WTC11 (cell line): ENCODE results near the gene KDSR. TPM values are rescaled to one million over a fixed set of nuclear protein-coding genes. Genes with fewer than 3 reads are reported as not detected.

Experiments used
- ATAC-seq: fragments of 200-7000 bp; cut with Tn5 transposase; 2 replicates; pipeline ENCODE4 v1.10.0; 2021; ENCODE audit warnings: mild to moderate bottlenecking, moderate library complexity
- CTCF ChIA-PET: fragments of 300-600 bp; sonication (Branson Sonifier 250); formaldehyde crosslinking; loops from one replicate; lab custom pipeline; 2021; ENCODE audit warnings: antibody characterized with exemption; lab: Charles Lee
- POLR2A ChIA-PET: fragments of 350-600 bp; sonication (Branson Sonifier 250); formaldehyde crosslinking; loops from one replicate; lab custom pipeline; 2021; ENCODE audit warnings: antibody characterized with exemption; lab: Charles Lee
- DNase-seq: peaks from one replicate; pipeline ENCODE4 v3.0.0; 2021; ENCODE audit warnings: low spot score
- H3K27ac Mint-ChIP-seq: 2 replicates; pipeline ENCODE4 v1.8.0; 2021; ENCODE audit warnings: mixed read lengths
- H3K27me3 Mint-ChIP-seq: 2 replicates; pipeline ENCODE4 v1.8.0; 2021; ENCODE audit warnings: low read depth, mild to moderate bottlenecking, moderate library complexity, mixed read lengths
- H3K36me3 Mint-ChIP-seq: 2 replicates; pipeline ENCODE4 v1.8.0; 2021; ENCODE audit warnings: mixed read lengths
- H3K4me1 Mint-ChIP-seq: 2 replicates; pipeline ENCODE4 v1.8.0; 2022; ENCODE audit warnings: mixed read lengths
- H3K4me3 Mint-ChIP-seq: 2 replicates; pipeline ENCODE4 v1.8.0; 2021; ENCODE audit warnings: mild to moderate bottlenecking, moderate library complexity, mixed read lengths
- H3K9me3 Mint-ChIP-seq: 2 replicates; pipeline ENCODE4 v1.8.0; 2021; ENCODE audit warnings: mixed read lengths
- ATF1 ChIP-seq: sonication (generic); formaldehyde crosslinking; IDR thresholded peaks from 2 replicates; pipeline ENCODE4 v1.8.1; 2023; ENCODE audit warnings: mild to moderate bottlenecking, moderate library complexity, missing genetic modification reagents
- ATF2 ChIP-seq: sonication (generic); formaldehyde crosslinking; IDR thresholded peaks from 2 replicates; pipeline ENCODE4 v1.8.1; 2022; ENCODE audit warnings: low read depth, missing genetic modification reagents, borderline replicate concordance
- CREB1 ChIP-seq: sonication (generic); formaldehyde crosslinking; IDR thresholded peaks from 2 replicates; pipeline ENCODE4 v1.8.0; 2023; ENCODE audit warnings: mild to moderate bottlenecking, missing genetic modification reagents
- E2F4 ChIP-seq: sonication (generic); formaldehyde crosslinking; IDR thresholded peaks from 2 replicates; pipeline ENCODE4 v1.8.1; 2022; ENCODE audit warnings: low read depth, mild to moderate bottlenecking, moderate library complexity, missing genetic modification reagents, borderline replicate concordance
- E2F5 ChIP-seq: sonication (generic); formaldehyde crosslinking; IDR thresholded peaks from 2 replicates; pipeline ENCODE4 v1.8.1; 2022; ENCODE audit warnings: mild to moderate bottlenecking, moderate library complexity, missing genetic modification reagents
- ERG ChIP-seq: fragments of 250-450 bp; sonication (Bioruptor Pico); IDR thresholded peaks from 2 replicates; pipeline ENCODE4 v1.8.0; 2021; ENCODE audit warnings: mild to moderate bottlenecking
- GABPB1 ChIP-seq: sonication (generic); formaldehyde crosslinking; IDR thresholded peaks from 2 replicates; pipeline ENCODE4 v1.8.1; 2023; ENCODE audit warnings: mild to moderate bottlenecking, missing genetic modification reagents
- MAX ChIP-seq: sonication (generic); formaldehyde crosslinking; IDR thresholded peaks from 2 replicates; pipeline ENCODE4 v1.8.0; 2022; ENCODE audit warnings: mild to moderate bottlenecking, missing genetic modification reagents
- MXD4 ChIP-seq: fragments of 250-450 bp; sonication (Bioruptor Pico); IDR thresholded peaks from 2 replicates; pipeline ENCODE4 v1.8.0; 2021; ENCODE audit warnings: mild to moderate bottlenecking, moderate library complexity, borderline replicate concordance
- NFE2L1 ChIP-seq: sonication (generic); formaldehyde crosslinking; IDR thresholded peaks from 2 replicates; pipeline ENCODE4 v1.8.1; 2023; ENCODE audit warnings: missing genetic modification reagents
- NR1H2 ChIP-seq: sonication (generic); formaldehyde crosslinking; IDR thresholded peaks from 2 replicates; pipeline ENCODE4 v1.9.0; 2021; ENCODE audit warnings: mild to moderate bottlenecking, moderate library complexity, missing genetic modification reagents
- RELA ChIP-seq: sonication (generic); formaldehyde crosslinking; IDR thresholded peaks from 2 replicates; pipeline ENCODE4 v1.8.1; 2022; ENCODE audit warnings: missing genetic modification reagents, mild to moderate bottlenecking, borderline replicate concordance
- SMAD3 ChIP-seq: sonication (generic); formaldehyde crosslinking; IDR thresholded peaks from 2 replicates; pipeline ENCODE4 v1.8.0; 2022; ENCODE audit warnings: missing genetic modification reagents, mild to moderate bottlenecking, borderline replicate concordance
- SP1 ChIP-seq: sonication (generic); formaldehyde crosslinking; conservative IDR thresholded peaks from 2 replicates; pipeline ENCODE4 v1.8.1; 2022; ENCODE audit warnings: missing genetic modification reagents
- TEAD1 ChIP-seq: sonication (generic); formaldehyde crosslinking; IDR thresholded peaks from 2 replicates; pipeline ENCODE4 v1.8.0; 2022; ENCODE audit warnings: mild to moderate bottlenecking, missing genetic modification reagents
- ZBTB21 ChIP-seq: sonication (generic); formaldehyde crosslinking; IDR thresholded peaks from 2 replicates; pipeline ENCODE4 v1.8.1; 2023; ENCODE audit warnings: mild to moderate bottlenecking, missing genetic modification reagents, borderline replicate concordance
- ZBTB43 ChIP-seq: sonication (generic); formaldehyde crosslinking; IDR thresholded peaks from 2 replicates; pipeline ENCODE4 v1.8.1; 2023; ENCODE audit warnings: mild to moderate bottlenecking, missing genetic modification reagents
- ZNF232 ChIP-seq: sonication (generic); formaldehyde crosslinking; IDR thresholded peaks from 2 replicates; pipeline ENCODE4 v1.8.0; 2022; ENCODE audit warnings: mild to moderate bottlenecking, missing genetic modification reagents
- ZNF396 ChIP-seq: fragments of 250-450 bp; sonication (Bioruptor Pico); IDR thresholded peaks from 2 replicates; pipeline ENCODE4 v1.8.0; 2021; ENCODE audit warnings: mild to moderate bottlenecking, moderate library complexity, borderline replicate concordance
- ZSCAN18 ChIP-seq: fragments of 250-450 bp; sonication (Bioruptor Pico); IDR thresholded peaks from 2 replicates; pipeline ENCODE4 v2.1.2; 2022; ENCODE audit warnings: mild to moderate bottlenecking, moderate library complexity
- total RNA-seq: library from RNA; stranded (reverse); gene quantifications from 3 replicates; pipeline ENCODE4 v1.2.3, GENCODE V29; 2021
- TF ChIP-seq, protein P1 (sequence below): sonication (generic); formaldehyde crosslinking; IDR thresholded peaks from 2 replicates; pipeline ENCODE4 v1.8.0; 2022; ENCODE audit warnings: missing genetic modification reagents

KDSR gene
- total RNA-seq, 1 experiment from 2014 or later, result 51.8 TPM

DNA sequence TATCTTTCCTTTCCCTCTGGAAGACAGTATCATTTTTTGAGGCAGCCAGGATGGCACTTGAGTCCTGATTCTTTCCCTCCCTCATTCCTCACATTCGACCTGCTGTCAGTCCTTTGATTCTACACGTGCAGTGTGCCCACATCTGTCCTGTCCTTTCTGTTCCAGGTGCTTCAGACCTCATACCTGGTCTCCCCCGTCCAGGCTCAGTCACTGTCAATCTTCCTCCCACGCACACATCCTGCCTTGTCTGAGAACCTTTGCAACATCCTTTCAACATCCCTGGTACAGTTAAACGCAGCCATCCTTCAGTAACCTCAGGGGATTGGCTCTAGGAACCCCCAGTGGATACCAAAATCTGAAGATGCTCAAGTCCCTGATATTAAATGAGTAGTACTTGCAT, 57.6 kb downstream of the KDSR start (continued):
- TF ChIP-seq SP1 (CRISPR knock-in tag) (no peak), NFE2L1 (CRISPR knock-in tag) (no peak), E2F5 (CRISPR knock-in tag) (no peak), SMAD3 (no peak), ERG (no peak), ZBTB43 (CRISPR knock-in tag) (no peak), CREB1 (CRISPR knock-in tag) (no peak), MXD4 (CRISPR knock-in tag) (no peak), NR1H2 (CRISPR knock-in tag) (no peak), ZNF232 (CRISPR knock-in tag) (no peak)

DNA sequence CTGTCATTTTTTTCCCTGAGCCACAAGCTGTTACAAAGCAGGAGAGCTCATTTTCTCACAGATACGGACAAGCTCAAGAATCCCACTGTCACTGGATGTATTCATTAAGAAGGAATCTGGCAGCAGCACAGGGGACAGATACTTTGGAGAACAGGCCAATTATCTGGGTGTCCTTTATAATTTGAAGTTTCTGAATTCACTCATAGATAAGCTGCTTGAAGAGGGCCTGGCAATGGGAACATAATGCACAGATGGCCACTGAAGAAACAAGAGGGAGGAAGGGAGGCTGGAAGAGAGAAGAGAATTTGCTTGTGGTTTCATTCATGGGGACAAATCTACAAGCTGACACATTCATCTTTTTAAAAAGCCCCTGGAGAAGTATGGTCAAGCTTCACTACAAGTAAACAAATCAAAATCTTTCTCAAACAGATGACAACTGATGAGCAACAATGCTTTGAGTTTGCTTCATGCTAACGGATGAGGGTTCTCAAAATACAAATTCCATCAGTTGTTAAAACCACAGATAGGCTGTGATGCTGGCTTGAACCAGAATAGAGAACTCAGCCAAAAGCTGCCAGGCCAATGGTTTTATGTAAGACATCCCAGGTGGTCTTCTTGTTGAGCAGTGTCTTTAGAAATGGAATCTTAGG, 59.3 kb downstream of the KDSR start:
- H3K4me3 Mint-ChIP-seq, result no peak overlapping the region
- H3K4me1 Mint-ChIP-seq, result no peaks in the 10 kb centered on the region
- ATAC-seq, result no peak
- no peak overlapping the region for H3K27ac Mint-ChIP-seq
- TF ChIP-seq NR1H2 (CRISPR knock-in tag), result no peak
- TF ChIP-seq TEAD1 (CRISPR knock-in tag), result no peak
- TF ChIP-seq ZNF396 (CRISPR knock-in tag), result no peak
- no peak for TF ChIP-seq ERG
- TF ChIP-seq, protein P1, sequence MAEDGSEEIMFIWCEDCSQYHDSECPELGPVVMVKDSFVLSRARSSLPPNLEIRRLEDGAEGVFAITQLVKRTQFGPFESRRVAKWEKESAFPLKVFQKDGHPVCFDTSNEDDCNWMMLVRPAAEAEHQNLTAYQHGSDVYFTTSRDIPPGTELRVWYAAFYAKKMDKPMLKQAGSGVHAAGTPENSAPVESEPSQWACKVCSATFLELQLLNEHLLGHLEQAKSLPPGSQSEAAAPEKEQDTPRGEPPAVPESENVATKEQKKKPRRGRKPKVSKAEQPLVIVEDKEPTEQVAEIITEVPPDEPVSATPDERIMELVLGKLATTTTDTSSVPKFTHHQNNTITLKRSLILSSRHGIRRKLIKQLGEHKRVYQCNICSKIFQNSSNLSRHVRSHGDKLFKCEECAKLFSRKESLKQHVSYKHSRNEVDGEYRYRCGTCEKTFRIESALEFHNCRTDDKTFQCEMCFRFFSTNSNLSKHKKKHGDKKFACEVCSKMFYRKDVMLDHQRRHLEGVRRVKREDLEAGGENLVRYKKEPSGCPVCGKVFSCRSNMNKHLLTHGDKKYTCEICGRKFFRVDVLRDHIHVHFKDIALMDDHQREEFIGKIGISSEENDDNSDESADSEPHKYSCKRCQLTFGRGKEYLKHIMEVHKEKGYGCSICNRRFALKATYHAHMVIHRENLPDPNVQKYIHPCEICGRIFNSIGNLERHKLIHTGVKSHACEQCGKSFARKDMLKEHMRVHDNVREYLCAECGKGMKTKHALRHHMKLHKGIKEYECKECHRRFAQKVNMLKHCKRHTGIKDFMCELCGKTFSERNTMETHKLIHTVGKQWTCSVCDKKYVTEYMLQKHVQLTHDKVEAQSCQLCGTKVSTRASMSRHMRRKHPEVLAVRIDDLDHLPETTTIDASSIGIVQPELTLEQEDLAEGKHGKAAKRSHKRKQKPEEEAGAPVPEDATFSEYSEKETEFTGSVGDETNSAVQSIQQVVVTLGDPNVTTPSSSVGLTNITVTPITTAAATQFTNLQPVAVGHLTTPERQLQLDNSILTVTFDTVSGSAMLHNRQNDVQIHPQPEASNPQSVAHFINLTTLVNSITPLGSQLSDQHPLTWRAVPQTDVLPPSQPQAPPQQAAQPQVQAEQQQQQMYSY (CRISPR knock-in tag), result no peak
- TF ChIP-seq SMAD3, result no peak
- TF ChIP-seq MAX (CRISPR knock-in tag), result no peak
- TF ChIP-seq ZSCAN18 (CRISPR knock-in tag), result no peak
- no peak for TF ChIP-seq GABPB1 (CRISPR knock-in tag)
- no peak for TF ChIP-seq MXD4 (CRISPR knock-in tag)
- no peak for TF ChIP-seq ZBTB21
- TF ChIP-seq RELA, result no peak
- no peak for TF ChIP-seq ATF2 (CRISPR knock-in tag)
- TF ChIP-seq E2F4, result no peak
- TF ChIP-seq ATF1 (CRISPR knock-in tag), result no peak
- H3K36me3 Mint-ChIP-seq, result no peaks in the 10 kb centered on the region
- CTCF ChIA-PET, result interaction anchor here (0.7 to 1.3 kb wide), 4 partner anchors 11 to 291 kb away, joined by 3 to 7 read pairs (median 3); no protein-coding TSS in a partner anchor
- POLR2A ChIA-PET, result no interaction called here
- H3K27me3 Mint-ChIP-seq, result no peaks in the 10 kb centered on the region; the same call in 1 of the 2 replicates
- H3K9me3 Mint-ChIP-seq, result no peaks in the 10 kb centered on the region
- DNase-seq, result no peak
